HG02798 (cell line): Measurements from ENCODE around the gene SPCS1.
A peak's percentile ranks its signal among the peaks of the same experiment; 100 is the strongest.

Experiments
- ATAC-seq: cut with Tn5 transposase; IDR thresholded peaks from one replicate; pipeline ENCODE4 v1.9.1; 2021; ENCODE audit warnings: mild to moderate bottlenecking; ENCODE audit not compliant: unreplicated experiment, poor library complexity

SPCS1 gene

GRCh38 chr3:52694528-52695189, 11.2 kb upstream of the SPCS1 start:
- no peak for ATAC-seq

GRCh38 chr3:52695798-52696671, 9.9 kb upstream of the SPCS1 start:
- no peak for ATAC-seq

GRCh38 chr3:52696830-52697631, 8.9 kb upstream of the SPCS1 start:
- no peak for ATAC-seq

- no peak for ATAC-seq
Measured at GRCh38 chr3:52697632-52697965, 8.3 kb upstream of the SPCS1 start.

GRCh38 chr3:52703341-52703740, 2.6 kb upstream of the SPCS1 start:
- ATAC-seq = no peak

GRCh38 chr3:52704611-52705437, 1.1 kb upstream of the SPCS1 start:
- no peak for ATAC-seq

GRCh38 chr3:52705438-52705687, 543 bp upstream of the SPCS1 start:
- no peak for ATAC-seq

- ATAC-seq = no peak
Measured at GRCh38 chr3:52707585-52707984, 1.7 kb downstream of the SPCS1 start.

- peak; percentile 23 for ATAC-seq
Measured at GRCh38 chr3:52710512-52710911, 4.6 kb downstream of the SPCS1 start.

GRCh38 chr3:52712291-52713212, 6.6 kb downstream of the SPCS1 start:
- no peak for ATAC-seq

GRCh38 chr3:52714335-52715302, 8.7 kb downstream of the SPCS1 start:
- no peak for ATAC-seq

- no peak for ATAC-seq
Measured at GRCh38 chr3:52715714-52716305, 9.9 kb downstream of the SPCS1 start.

GRCh38 chr3:52719618-52720017, 13.7 kb downstream of the SPCS1 start:
- ATAC-seq = no peak

GRCh38 chr3:52721002-52721729, 15.3 kb downstream of the SPCS1 start:
- ATAC-seq = no peak

GRCh38 chr3:52721730-52722008, 15.8 kb downstream of the SPCS1 start:
- no peak for ATAC-seq

GRCh38 chr3:52722491-52722890, 16.6 kb downstream of the SPCS1 start:
- ATAC-seq = no peak

- ATAC-seq = no peak
Measured at GRCh38 chr3:52723935-52724334, 18.0 kb downstream of the SPCS1 start.

- ATAC-seq = no peak
Measured at GRCh38 chr3:52724511-52724910, 18.6 kb downstream of the SPCS1 start.
